HG03095 (cell line): ENCODE measurements around the gene HSPH1.

Experiments
- ATAC-seq: cut with Tn5 transposase; IDR thresholded peaks from one replicate; pipeline ENCODE4 v1.9.1; 2021; ENCODE audit warnings: moderate library complexity; ENCODE audit not compliant: unreplicated experiment

The HSPH1 gene

GRCh38 chr13:31133621-31134020, 28.1 kb downstream of the HSPH1 start:
- ATAC-seq, result no peak

DNA sequence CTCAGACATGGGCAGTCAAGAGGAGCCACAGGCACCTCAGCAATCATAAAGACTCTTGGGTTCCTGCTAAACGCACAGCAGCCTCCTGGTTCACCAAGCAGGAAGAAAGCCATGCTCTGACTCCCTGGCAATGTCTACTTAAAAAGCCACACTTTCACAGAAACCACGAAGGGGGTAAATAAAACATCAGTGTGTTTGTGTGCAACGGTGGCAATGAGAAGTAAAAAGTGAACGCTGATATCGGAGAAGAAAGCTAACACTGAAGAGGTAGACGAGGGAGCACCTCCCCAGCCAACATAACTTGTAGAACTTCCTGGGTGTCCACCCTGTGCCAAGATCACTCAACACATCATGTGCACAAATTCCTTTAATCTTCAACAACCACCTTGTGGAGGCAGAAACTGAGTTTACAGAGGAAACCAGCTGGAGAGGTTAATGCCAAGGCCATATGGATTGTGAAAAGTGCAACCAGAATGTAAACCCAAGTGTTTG, 30.2 kb downstream of the HSPH1 start:
- no peak for ATAC-seq

- ATAC-seq, result no peak
Measured at GRCh38 chr13:31129419-31129818, 32.3 kb downstream of the HSPH1 start.

DNA sequence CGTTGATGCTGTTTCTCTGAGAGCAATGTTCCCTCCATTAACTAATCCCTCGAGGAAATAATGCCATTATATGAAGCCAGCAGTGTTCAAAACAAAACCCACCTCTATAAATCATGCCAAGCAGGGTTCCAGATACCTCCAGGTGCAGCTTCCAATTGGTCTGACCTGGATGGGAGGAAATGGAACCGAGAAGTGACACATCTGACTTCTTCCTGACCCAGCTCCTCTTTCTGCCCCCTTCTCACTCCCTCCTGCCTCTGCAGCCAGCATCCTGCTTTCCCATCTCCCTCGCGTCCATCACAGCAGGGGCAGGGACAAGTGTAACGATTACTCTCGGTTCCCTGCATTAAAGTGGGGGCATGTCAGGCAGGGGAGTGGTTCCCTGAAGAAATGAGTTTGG, 37.5 kb downstream of the HSPH1 start:
- ATAC-seq, result no peak

- no peak for ATAC-seq
Measured at GRCh38 chr13:31122544-31123260, 39.0 kb downstream of the HSPH1 start.

- ATAC-seq, result no peak
Measured at GRCh38 chr13:31122143-31122542, 39.6 kb downstream of the HSPH1 start.

DNA sequence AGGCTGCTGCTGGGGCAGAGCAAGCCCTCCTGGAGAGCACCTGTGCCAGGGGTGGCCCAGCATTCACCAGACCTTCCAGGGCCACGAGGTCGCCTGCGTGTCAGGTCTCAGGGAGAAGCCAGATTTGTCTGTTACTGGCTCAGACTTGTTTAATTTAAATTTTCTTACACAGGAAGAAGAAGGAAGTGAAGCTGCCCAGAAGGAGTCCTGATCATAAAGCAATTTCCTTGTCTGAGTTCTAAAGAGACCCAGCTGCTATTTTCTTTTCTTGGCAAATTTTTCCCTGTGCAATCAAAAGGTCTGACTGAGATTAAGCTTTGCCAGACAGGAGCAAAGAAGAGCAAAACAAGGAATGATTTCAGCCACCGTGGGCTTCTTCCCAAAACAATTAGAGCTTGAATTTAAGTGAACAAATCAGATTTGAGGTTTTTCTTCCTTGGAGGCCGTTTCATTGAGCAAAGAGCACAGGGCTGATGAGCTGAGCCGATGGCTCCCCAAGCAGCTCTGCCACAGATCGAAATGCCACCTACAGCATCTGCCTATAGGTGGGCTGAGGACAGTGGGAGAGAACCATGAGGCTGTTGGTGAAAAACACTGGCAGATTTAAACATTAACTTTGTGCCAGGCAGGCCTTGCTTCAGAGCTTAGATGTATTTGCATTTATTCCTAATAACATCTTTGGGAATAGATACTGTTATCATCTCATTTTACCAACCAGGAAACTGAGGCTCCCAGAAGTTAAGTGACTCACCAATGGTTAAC, 40.1 kb downstream of the HSPH1 start:
- no peak for ATAC-seq

- no peak for ATAC-seq
Measured at GRCh38 chr13:31119966-31120700, 41.6 kb downstream of the HSPH1 start.

DNA sequence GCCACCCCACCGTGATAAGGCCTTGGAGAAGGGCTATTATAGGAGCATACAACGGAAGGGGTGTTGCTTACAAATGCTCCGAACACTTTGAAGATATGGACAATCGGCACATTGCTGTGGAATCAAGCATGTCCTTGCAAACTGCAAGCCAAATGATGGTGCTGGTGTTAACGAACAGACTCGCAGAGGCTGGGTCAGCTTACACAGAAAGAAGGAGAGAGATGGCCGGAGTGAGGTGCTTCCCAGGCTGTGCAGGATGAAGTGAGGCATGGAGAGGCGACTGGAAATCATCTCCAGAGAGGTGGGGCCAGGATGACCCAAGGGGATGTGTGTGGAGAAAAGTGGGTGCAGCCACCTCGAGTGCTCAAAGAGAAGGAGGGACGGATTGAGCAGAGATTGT, 42.2 kb downstream of the HSPH1 start:
- no peak for ATAC-seq

GRCh38 chr13:31116224-31116623, 45.5 kb downstream of the HSPH1 start:
- ATAC-seq, result no peak

DNA sequence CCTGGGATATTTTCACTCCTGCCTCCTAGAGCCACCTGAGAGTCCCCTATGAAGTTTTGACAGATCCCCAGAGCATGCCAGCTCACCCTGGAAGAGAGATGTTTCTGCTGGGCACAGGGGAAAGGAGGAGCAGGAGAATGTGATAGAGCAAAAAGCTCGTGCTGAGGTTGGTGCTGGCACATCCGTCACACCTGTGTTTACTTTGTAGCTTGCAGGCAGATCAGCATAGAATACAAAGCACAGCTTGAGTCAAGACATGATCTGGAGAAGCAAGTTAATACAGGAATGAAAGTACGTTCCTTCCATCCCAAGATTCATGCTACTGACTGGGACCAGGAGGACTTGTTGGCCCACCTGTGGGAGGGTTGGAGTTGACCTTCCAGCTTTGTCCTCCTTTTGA, 46.1 kb downstream of the HSPH1 start:
- ATAC-seq, result no peak

GRCh38 chr13:31114641-31115040, 47.1 kb downstream of the HSPH1 start:
- no peak for ATAC-seq

DNA sequence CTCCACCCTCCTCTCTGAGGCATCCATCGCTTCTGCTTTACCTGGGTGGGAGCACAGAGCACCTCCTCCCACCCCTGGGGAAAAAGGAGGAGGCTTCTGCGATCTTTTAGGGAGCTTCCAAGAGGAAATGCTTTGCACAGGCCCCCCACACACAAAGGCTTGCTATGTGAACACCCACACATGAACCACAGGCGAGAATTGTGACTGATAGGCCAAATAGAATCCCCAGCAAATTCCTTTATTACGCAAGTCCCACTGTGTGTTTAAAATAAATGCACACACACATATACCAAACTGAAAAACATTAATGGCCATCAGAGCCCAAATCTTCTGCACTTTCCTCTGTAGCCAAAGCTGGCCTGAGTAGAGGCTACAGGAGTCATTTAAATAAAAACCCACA, 50.6 kb downstream of the HSPH1 start:
- ATAC-seq, result no peak

- ATAC-seq, result no peak
Measured at GRCh38 chr13:31110617-31111016, 51.1 kb downstream of the HSPH1 start.

DNA sequence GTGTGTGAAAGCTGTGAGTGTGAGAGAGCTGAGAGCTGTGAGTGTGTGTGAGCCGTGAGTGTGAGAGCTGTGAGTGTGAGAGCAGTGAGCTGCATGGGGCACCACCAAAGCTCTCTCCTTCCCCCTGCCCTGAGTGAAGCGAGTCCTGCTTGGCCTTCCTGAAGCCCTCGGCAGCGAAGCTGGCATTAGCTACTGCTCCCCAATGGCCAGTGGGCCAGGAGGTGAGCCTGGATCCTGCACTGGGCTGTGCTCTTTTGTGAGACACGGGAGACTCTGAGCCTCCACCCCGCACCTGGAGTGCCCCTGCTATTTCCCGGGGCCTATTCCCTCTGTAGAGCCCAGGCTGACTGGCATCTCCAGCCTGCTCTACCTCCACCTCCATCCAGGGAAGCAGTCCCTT, 51.5 kb downstream of the HSPH1 start:
- ATAC-seq, result no peak

DNA sequence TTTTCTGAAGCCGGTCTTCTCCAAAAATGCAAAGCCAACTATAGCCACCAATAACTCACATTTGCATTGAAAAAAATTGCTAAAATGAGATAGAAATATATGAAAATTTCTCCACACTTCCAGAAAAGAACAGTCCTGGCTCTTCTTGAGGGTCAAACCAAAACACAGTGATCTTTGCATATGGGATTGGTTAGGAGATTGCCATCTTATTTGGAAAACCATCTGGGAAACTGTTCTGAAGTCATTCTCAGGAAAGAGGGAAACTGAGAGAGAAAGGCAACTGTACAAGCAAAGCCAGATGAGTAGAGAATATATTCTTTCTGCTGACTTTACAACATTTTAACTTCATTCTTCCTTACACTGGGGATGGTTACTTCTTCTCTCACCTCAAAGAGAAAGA, 54.6 kb downstream of the HSPH1 start:
- ATAC-seq, result no peak

- ATAC-seq, result no peak
Measured at GRCh38 chr13:31105856-31106255, 55.8 kb downstream of the HSPH1 start.

DNA sequence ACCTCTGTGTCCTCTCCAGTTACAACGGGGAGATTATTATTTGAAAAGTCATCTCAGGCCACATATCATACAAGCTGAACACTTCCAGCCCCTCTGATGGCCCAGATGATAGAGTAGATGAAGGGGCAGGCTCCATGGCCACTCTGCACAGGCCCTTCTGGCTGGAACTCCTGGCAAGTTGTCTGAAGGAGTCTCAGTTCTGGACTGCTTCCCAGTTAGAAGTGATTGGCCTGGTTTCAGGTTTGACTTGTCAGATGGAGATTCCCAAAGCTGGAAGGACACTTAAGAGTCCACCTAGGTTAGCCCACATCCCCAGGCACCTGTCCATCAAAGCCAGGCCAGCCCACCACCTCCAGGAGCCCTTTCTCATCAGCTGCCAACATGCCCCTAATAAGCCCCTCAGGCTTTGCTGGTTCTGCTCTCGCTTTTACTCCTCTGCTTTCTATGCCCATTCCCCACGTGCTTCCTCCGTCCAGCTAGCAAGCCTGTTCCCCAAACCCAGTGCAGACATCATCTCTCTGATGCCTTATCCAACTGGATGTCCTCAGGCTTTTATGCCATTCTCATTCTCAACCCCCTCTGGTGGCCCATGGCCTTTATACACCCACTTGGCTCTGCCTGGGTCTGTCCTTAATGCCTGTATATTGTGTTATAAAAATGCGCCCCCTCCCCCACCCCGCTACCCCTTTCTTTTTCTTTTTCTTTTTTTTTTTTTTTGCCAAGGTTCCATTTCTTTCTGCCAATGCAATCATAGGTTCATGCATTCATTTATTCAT, 56.5 kb downstream of the HSPH1 start:
- ATAC-seq, result no peak

DNA sequence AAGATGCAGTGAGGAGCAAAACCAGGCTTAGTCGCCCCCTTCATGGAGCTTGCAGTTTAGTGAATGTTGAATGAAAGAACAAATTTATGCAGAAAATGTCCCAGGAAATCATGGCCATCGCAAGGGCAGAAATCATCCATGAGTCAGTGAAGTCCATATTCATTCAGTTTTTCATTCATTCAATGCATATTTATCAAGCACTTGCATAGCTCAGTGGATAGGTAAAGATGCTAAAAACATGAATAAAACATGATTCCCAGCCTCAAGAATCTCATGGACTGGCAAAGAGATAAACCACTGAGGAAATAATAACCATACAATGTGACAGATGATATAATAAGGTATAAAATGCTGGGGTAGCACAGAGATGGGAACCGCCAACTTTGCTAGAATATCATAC, 58.8 kb downstream of the HSPH1 start:
- ATAC-seq, result no peak

GRCh38 chr13:31101472-31102170, 60.1 kb downstream of the HSPH1 start:
- ATAC-seq, result no peak
